GM21528 (cell line): ENCODE results near the gene MRC2.

ENCODE experiments used
- ATAC-seq: cut with Tn5 transposase; IDR thresholded peaks from one replicate; pipeline ENCODE4 v1.9.1; 2021; ENCODE audit warnings: mild to moderate bottlenecking, moderate library complexity; ENCODE audit not compliant: unreplicated experiment, low FRiP score

MRC2 gene

GRCh38 chr17:62630365-62631085, 3.1 kb downstream of the MRC2 start:
- no peak for ATAC-seq

- no peak for ATAC-seq
Observed at GRCh38 chr17:62631086-62631935, 3.8 kb downstream of the MRC2 start.

GRCh38 chr17:62631936-62632924, 4.8 kb downstream of the MRC2 start:
- no peak for ATAC-seq

GRCh38 chr17:62637809-62638208, 10.3 kb downstream of the MRC2 start:
- no peak for ATAC-seq

- no peak for ATAC-seq
Observed at GRCh38 chr17:62641153-62641552, 13.7 kb downstream of the MRC2 start.

GRCh38 chr17:62641951-62642350, 14.5 kb downstream of the MRC2 start:
- no peak for ATAC-seq

GRCh38 chr17:62643496-62643895, 16.0 kb downstream of the MRC2 start:
- ATAC-seq: no peak

- ATAC-seq: no peak
Observed at GRCh38 chr17:62644487-62645173, 17.2 kb downstream of the MRC2 start.

- ATAC-seq: no peak
Observed at GRCh38 chr17:62648251-62648955, 20.9 kb downstream of the MRC2 start.

- no peak for ATAC-seq
Observed at GRCh38 chr17:62648956-62649294, 21.5 kb downstream of the MRC2 start.

GRCh38 chr17:62649570-62649969, 22.1 kb downstream of the MRC2 start:
- no peak for ATAC-seq

- ATAC-seq: no peak
Observed at GRCh38 chr17:62650587-62650986, 23.1 kb downstream of the MRC2 start.

GRCh38 chr17:62652251-62653001, 25.0 kb downstream of the MRC2 start:
- ATAC-seq: no peak

GRCh38 chr17:62653002-62653825, 25.7 kb downstream of the MRC2 start:
- peak; percentile 59 for ATAC-seq

GRCh38 chr17:62653826-62654761, 26.6 kb downstream of the MRC2 start:
- peak; percentile 9 for ATAC-seq

- ATAC-seq: no peak
Observed at GRCh38 chr17:62655656-62656055, 28.2 kb downstream of the MRC2 start.

GRCh38 chr17:62656446-62656845, 29.0 kb downstream of the MRC2 start:
- no peak for ATAC-seq
